Ovary (tissue), 9 donors: ENCODE data around the gene TENM4. TPM values are rescaled to one million over a fixed set of nuclear protein-coding genes. Genes with fewer than 3 reads are reported as not detected.

Experiments used
- DNase-seq, 5 donors: peaks; one replicate each; pipeline ENCODE4 v3.0.0-alpha.2; 2019 to 2020
- H3K27ac ChIP-seq, 2 donors: fragments of 200-600 bp; one replicate each; pipeline versions ENCODE4 v1.5.1 to v1.8.0; 2019 to 2022
- H3K27me3 ChIP-seq: fragments of 200-600 bp; one replicate; pipeline ENCODE4 v1.8.0; 2022
- H3K36me3 ChIP-seq: fragments of 200-600 bp; sonication (generic); one replicate; pipeline ENCODE4 v1.5.1; 2019
- H3K4me1 ChIP-seq: one replicate; pipeline ENCODE4 v1.8.1; 2013; ENCODE audit warnings: mild to moderate bottlenecking, moderate library complexity; ENCODE audit not compliant: insufficient read depth
- H3K4me3 ChIP-seq: fragments of 200-600 bp; sonication (generic); one replicate; pipeline ENCODE4 v1.5.1; 2017
- H3K9me3 ChIP-seq, 2 donors: fragments of 200-600 bp in 1 of 2; sonication (generic) in 1 of 2; one replicate each; pipeline versions ENCODE4 v1.5.1 to v1.8.1; 2013 to 2019; ENCODE audit warnings: mild to moderate bottlenecking in 1 of 2, moderate library complexity in 1 of 2
- CTCF ChIP-seq, 3 donors: fragments of 450-650 bp in 2 of 3; fragments of 200-600 bp in 1 of 3; IDR thresholded peaks; one replicate each; pipeline versions ENCODE4 v1.5.1 to v1.8.0; 2016 to 2022; ENCODE audit warnings: antibody characterized with exemption in 3 of 3, mild to moderate bottlenecking in 1 of 3
- EP300 ChIP-seq: sonication (generic); formaldehyde crosslinking; IDR thresholded peaks from one replicate; pipeline ENCODE4 v1.6.1; 2017; ENCODE audit warnings: antibody characterized with exemption
- POLR2A ChIP-seq: fragments of 450-650 bp; IDR thresholded peaks from one replicate; pipeline ENCODE4 v1.6.1; 2017; ENCODE audit warnings: antibody characterized with exemption, mild to moderate bottlenecking, moderate library complexity
- WGBS, 3 donors: extraction: QIAGEN DNeasy Blood & Tissue Kit in 1 of 3; methylation state at CpG; one replicate each; pipeline versions ENCODE4 v1.1.5 to v1.1.7; 2013 to 2017; 5-methylcytosine and 5-hydroxymethylcytosine counted together
- intact Hi-C, 4 donors: fragments of 100-400 bp; cut with DNase I; formaldehyde crosslinking; loops; one replicate each; pipeline versions ENCODE4 v1.11.0 to v1.15.1; 2022 to 2023
- polyA plus RNA-seq, 2 donors: library from polyadenylated mRNA; stranded (reverse); fragments of 200-250 nt in 1 of 2; fragments of 350-450 nt in 1 of 2; fragmentation: Illumina TruSeq in 1 of 2; extraction: RNeasy Lipid Tissue Mini Kit (QIAGEN cat#74804) in 1 of 2; gene quantifications; one replicate each; pipeline ENCODE4 v1.2.3, GENCODE V29; 2013 to 2014
- total RNA-seq, 7 donors: library from RNA; depleted of rRNA in 2 of 7; stranded (reverse); fragments of >200 nt in 2 of 7; fragmentation: NEBNext Ultra II Directional in 3 of 7; extraction: Animal tissue kit (Norgen Biotek cat#: 25700) in 3 of 7; gene quantifications; one replicate each; pipeline versions ENCODE4 v1.1.0 to v1.2.4, GENCODE V29; 2016 to 2023
- donor health status: DM: no; HTN: no; CAD: no; lungs with moderate emphysema.
- donor health status: DM: no; HTN: no; CAD: no.
- donor health status: Bipolar disorder and iron deficiency.
- donor health status: DM: yes; HTN: yes; CAD: no.
- donor health status: DM: no; HTN: no; CAD: no.
- donor health status: DM: yes; HTN: yes; CAD: no.

TENM4 gene
- total and polyA plus RNA-seq, 9 donors, result 11.0 to 206 (median 107) TPM

- H3K9me3 ChIP-seq, result no peaks in the 10 kb centered on the region
- no peaks in the 10 kb centered on the region for H3K36me3 ChIP-seq
- peak in 1 of 5 donors; percentile 34 for DNase-seq
- TF ChIP-seq CTCF (IDR thresholded peaks at IDR 0.05) (no peak), POLR2A (no peak), EP300 (no peak)
- no peak overlapping the region for H3K4me3 ChIP-seq
- peak overlapping the region in 1 of 2 donors; percentile 71 for H3K27ac ChIP-seq
- 1 to 10% (median 9%) methylated on average over 6 of the region's 6 CpGs for WGBS, 3 donors
- peaks cover 15% of the 10 kb centered on the region for H3K4me1 ChIP-seq
- intact Hi-C loops, result loop anchor here in 1 of 4 donors (10.0 kb wide), 1 partner anchor 197 kb away; no protein-coding TSS in a partner anchor
- H3K27me3 ChIP-seq, result no peaks in the 10 kb centered on the region
Measured at GRCh38 chr11:79237703-79238102, 203.1 kb downstream of the TENM4 start.

- no peaks in the 10 kb centered on the region for H3K27me3 ChIP-seq
- H3K27ac ChIP-seq, result peak overlapping the region; percentile 16 to 71
- H3K9me3 ChIP-seq, result no peaks in the 10 kb centered on the region
- peaks cover 20% of the 10 kb centered on the region for H3K4me1 ChIP-seq
- no peak for DNase-seq
- TF ChIP-seq CTCF (IDR thresholded peaks at IDR 0.05), result no peak
- no peak for TF ChIP-seq EP300
- TF ChIP-seq POLR2A, result no peak
- H3K36me3 ChIP-seq, result no peaks in the 10 kb centered on the region
- intact Hi-C loops, result loop anchor here in 1 of 4 donors (10.0 kb wide), 1 partner anchor 198 kb away; no protein-coding TSS in a partner anchor
- 61 to 70% (median 66%) methylated on average over 5 of the region's 5 CpGs for WGBS, 3 donors
- H3K4me3 ChIP-seq, result no peak overlapping the region
Measured at GRCh38 chr11:79237091-79237490, 203.7 kb downstream of the TENM4 start.

- no peak for TF ChIP-seq CTCF (IDR thresholded peaks at IDR 0.05)
- no peak for TF ChIP-seq EP300
- TF ChIP-seq POLR2A, result no peak
- no peak for DNase-seq
- peaks cover 21% of the 10 kb centered on the region for H3K4me1 ChIP-seq
- no peaks in the 10 kb centered on the region for H3K9me3 ChIP-seq
- peak overlapping the region; percentile 16 to 71 for H3K27ac ChIP-seq
- intact Hi-C loops, result loop anchor here in 1 of 4 donors (10.0 kb wide), 1 partner anchor 198 kb away; no protein-coding TSS in a partner anchor
- H3K36me3 ChIP-seq, result no peaks in the 10 kb centered on the region
- H3K4me3 ChIP-seq, result no peak overlapping the region
- WGBS, 3 donors, result 13 to 43% (median 24%) methylated on average over 11 of the region's 11 CpGs
- H3K27me3 ChIP-seq, result no peaks in the 10 kb centered on the region
Measured at GRCh38 chr11:79236541-79236971, 204.3 kb downstream of the TENM4 start.

- TF ChIP-seq POLR2A (no peak), CTCF (IDR thresholded peaks at IDR 0.05) (no peak), EP300 (no peak)
- no peak for DNase-seq
- Histone ChIP-seq H3K4me1 (peaks cover 21% of the 10 kb centered on the region), H3K4me3 (no peak overlapping the region), H3K36me3 (no peaks in the 10 kb centered on the region), H3K27ac (peak overlapping the region in 1 of 2 donors; percentile 71), H3K27me3 (no peaks in the 10 kb centered on the region), H3K9me3 (no peaks in the 10 kb centered on the region)
- WGBS, 3 donors, result 80 to 92% (median 90%) methylated on average over 6 of the region's 6 CpGs
- intact Hi-C loops, result loop anchor here in 1 of 4 donors (10.0 kb wide), 1 partner anchor 199 kb away; no protein-coding TSS in a partner anchor
Measured at GRCh38 chr11:79235696-79236095, 205.1 kb downstream of the TENM4 start.
